ENCODE data around the gene PIPOX.

PIPOX gene

GRCh38 chr17:29062215-29062614, 19.3 kb downstream of the PIPOX start:
- no peak overlapping the region for H3K9ac ChIP-seq (ENCODE audit: low read length in 2 of 2)
- H3K36me3 ChIP-seq (ENCODE audit: control insufficient read depth in 2 of 2, insufficient read depth in 2 of 2, low read length in 2 of 2), result no peaks in the 10 kb centered on the region
- peaks cover 7 to 9% of the 10 kb centered on the region in 2 donors for H3K27me3 ChIP-seq (ENCODE audit: control insufficient read depth in 1 of 2, insufficient read depth in 2 of 2, low read length in 2 of 2)
- peaks cover 9% of the 10 kb centered on the region for H3K4me1 ChIP-seq (ENCODE audit: control insufficient read depth, insufficient read depth, low read length)
- no peak overlapping the region for H3K27ac ChIP-seq (ENCODE audit: low read length)
- H3K9me3 ChIP-seq (ENCODE audit: control insufficient read depth in 2 of 2, low read length in 2 of 2), result no peaks in the 10 kb centered on the region
- no peak overlapping the region for H3K4me3 ChIP-seq (ENCODE audit: low read length in 2 of 2)

DNA sequence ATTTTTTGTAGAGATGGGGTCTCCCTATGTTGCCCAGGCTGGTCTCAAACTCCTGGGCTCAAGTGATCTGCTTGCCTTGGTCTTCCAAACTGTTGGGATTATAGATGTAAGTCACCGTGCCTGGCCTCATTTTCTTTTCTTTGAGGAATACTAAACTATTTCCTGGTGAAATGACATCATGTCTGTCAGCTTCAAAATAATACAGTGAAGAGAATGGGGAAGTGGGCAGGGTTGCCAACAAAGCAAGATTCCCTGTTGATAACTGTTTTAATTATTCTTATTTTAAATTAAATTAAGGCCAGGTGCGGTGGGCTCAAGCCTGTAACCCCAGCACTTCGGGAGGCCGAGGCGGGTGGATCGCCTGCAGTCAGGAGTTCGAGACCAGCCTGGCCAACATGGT, 21.1 kb downstream of the PIPOX start:
- Histone ChIP-seq H3K9ac (ENCODE audit: low read length in 2 of 2) (no peak overlapping the region), H3K4me3 (ENCODE audit: low read length in 2 of 2) (no peak overlapping the region), H3K36me3 (ENCODE audit: control insufficient read depth in 2 of 2, insufficient read depth in 2 of 2, low read length in 2 of 2) (no peaks in the 10 kb centered on the region), H3K9me3 (ENCODE audit: control insufficient read depth in 2 of 2, low read length in 2 of 2) (no peaks in the 10 kb centered on the region), H3K4me1 (ENCODE audit: control insufficient read depth, insufficient read depth, low read length) (peaks cover 9% of the 10 kb centered on the region), H3K27me3 (ENCODE audit: control insufficient read depth in 1 of 2, insufficient read depth in 2 of 2, low read length in 2 of 2) (peaks cover 7 to 10% of the 10 kb centered on the region in 2 donors), H3K27ac (ENCODE audit: low read length) (no peak overlapping the region)

GRCh38 chr17:29066047-29066446, 23.1 kb downstream of the PIPOX start:
- Histone ChIP-seq H3K27me3 (ENCODE audit: control insufficient read depth in 1 of 2, insufficient read depth in 2 of 2, low read length in 2 of 2) (peaks cover 7 to 10% of the 10 kb centered on the region in 2 donors), H3K27ac (ENCODE audit: low read length) (no peak overlapping the region), H3K9me3 (ENCODE audit: control insufficient read depth in 2 of 2, low read length in 2 of 2) (no peaks in the 10 kb centered on the region), H3K4me1 (ENCODE audit: control insufficient read depth, insufficient read depth, low read length) (peaks cover 5% of the 10 kb centered on the region), H3K4me3 (ENCODE audit: low read length in 2 of 2) (no peak overlapping the region), H3K36me3 (ENCODE audit: control insufficient read depth in 2 of 2, insufficient read depth in 2 of 2, low read length in 2 of 2) (no peaks in the 10 kb centered on the region), H3K9ac (ENCODE audit: low read length in 2 of 2) (no peak overlapping the region)

- H3K9me3 ChIP-seq (ENCODE audit: control insufficient read depth in 2 of 2, low read length in 2 of 2), result no peaks in the 10 kb centered on the region
- H3K36me3 ChIP-seq (ENCODE audit: control insufficient read depth in 2 of 2, insufficient read depth in 2 of 2, low read length in 2 of 2), result no peaks in the 10 kb centered on the region
- H3K27me3 ChIP-seq (ENCODE audit: control insufficient read depth in 1 of 2, insufficient read depth in 2 of 2, low read length in 2 of 2), result peaks cover 7 to 10% of the 10 kb centered on the region in 2 donors
- no peak overlapping the region for H3K9ac ChIP-seq (ENCODE audit: low read length in 2 of 2)
- no peak overlapping the region for H3K4me3 ChIP-seq (ENCODE audit: low read length in 2 of 2)
- peaks cover 3% of the 10 kb centered on the region for H3K4me1 ChIP-seq (ENCODE audit: control insufficient read depth, insufficient read depth, low read length)
- no peak overlapping the region for H3K27ac ChIP-seq (ENCODE audit: low read length)
Observed at GRCh38 chr17:29066606-29067005, 23.7 kb downstream of the PIPOX start.

DNA sequence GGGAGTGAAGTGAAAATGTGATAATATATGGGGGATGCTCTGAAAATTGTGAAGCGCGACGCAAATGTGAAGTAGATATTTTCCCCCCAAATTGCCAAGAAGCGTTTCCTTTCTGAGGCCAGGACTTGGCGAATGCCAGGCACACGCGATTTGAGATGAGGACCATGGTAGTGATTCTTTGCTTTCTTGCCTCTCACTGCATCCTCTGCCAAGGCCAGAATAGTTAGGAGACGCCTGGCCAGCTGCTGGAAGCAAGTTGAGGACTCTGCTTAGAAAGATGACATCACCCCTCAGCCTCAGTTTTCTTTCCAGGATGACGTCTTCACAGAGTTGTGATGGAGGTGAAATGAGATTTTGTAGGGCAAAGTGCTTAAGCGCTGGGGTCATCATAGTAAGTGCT, 25.9 kb downstream of the PIPOX start:
- Histone ChIP-seq H3K9ac (ENCODE audit: low read length in 2 of 2) (no peak overlapping the region), H3K4me1 (ENCODE audit: control insufficient read depth, insufficient read depth, low read length) (peaks cover 3% of the 10 kb centered on the region), H3K4me3 (ENCODE audit: low read length in 2 of 2) (no peak overlapping the region), H3K27ac (ENCODE audit: low read length) (no peak overlapping the region), H3K9me3 (ENCODE audit: control insufficient read depth in 2 of 2, low read length in 2 of 2) (no peaks in the 10 kb centered on the region), H3K27me3 (ENCODE audit: control insufficient read depth in 1 of 2, insufficient read depth in 2 of 2, low read length in 2 of 2) (peaks cover 7 to 10% of the 10 kb centered on the region in 2 donors), H3K36me3 (ENCODE audit: control insufficient read depth in 2 of 2, insufficient read depth in 2 of 2, low read length in 2 of 2) (no peaks in the 10 kb centered on the region)

GRCh38 chr17:29069526-29070041, 26.6 kb downstream of the PIPOX start:
- Histone ChIP-seq H3K27ac (ENCODE audit: low read length) (no peak overlapping the region), H3K9ac (ENCODE audit: low read length in 2 of 2) (no peak overlapping the region), H3K4me3 (ENCODE audit: low read length in 2 of 2) (no peak overlapping the region), H3K27me3 (ENCODE audit: control insufficient read depth in 1 of 2, insufficient read depth in 2 of 2, low read length in 2 of 2) (peaks cover 7 to 8% of the 10 kb centered on the region in 2 donors), H3K36me3 (ENCODE audit: control insufficient read depth in 2 of 2, insufficient read depth in 2 of 2, low read length in 2 of 2) (peaks cover 0 to 1% of the 10 kb centered on the region in 2 donors), H3K4me1 (ENCODE audit: control insufficient read depth, insufficient read depth, low read length) (peaks cover 3% of the 10 kb centered on the region), H3K9me3 (ENCODE audit: control insufficient read depth in 2 of 2, low read length in 2 of 2) (no peaks in the 10 kb centered on the region)

DNA sequence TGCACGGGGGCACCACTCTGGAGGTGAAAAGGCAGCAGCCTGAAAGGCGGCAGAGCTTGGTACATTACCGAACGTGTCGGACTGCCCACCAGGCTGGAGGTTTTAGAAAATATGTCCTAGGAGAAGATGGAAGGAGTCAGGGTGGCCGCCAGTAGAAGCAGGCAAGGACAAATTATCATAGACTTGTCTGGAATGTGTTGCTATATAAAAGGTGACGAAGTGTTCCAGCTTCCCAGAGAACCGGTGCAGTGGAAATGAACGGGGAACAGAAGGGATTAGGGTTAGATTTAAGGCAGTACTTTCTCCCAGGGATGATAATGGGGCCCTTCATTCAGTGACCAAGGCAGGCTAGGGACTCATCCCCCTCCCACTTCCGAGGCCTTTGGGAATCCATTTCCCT, 27.4 kb downstream of the PIPOX start:
- Histone ChIP-seq H3K9me3 (ENCODE audit: control insufficient read depth in 2 of 2, low read length in 2 of 2) (no peaks in the 10 kb centered on the region), H3K4me3 (ENCODE audit: low read length in 2 of 2) (no peak overlapping the region), H3K9ac (ENCODE audit: low read length in 2 of 2) (no peak overlapping the region), H3K27ac (ENCODE audit: low read length) (no peak overlapping the region), H3K4me1 (ENCODE audit: control insufficient read depth, insufficient read depth, low read length) (peaks cover 3% of the 10 kb centered on the region), H3K27me3 (ENCODE audit: control insufficient read depth in 1 of 2, insufficient read depth in 2 of 2, low read length in 2 of 2) (peaks cover 5 to 6% of the 10 kb centered on the region in 2 donors), H3K36me3 (ENCODE audit: control insufficient read depth in 2 of 2, insufficient read depth in 2 of 2, low read length in 2 of 2) (peaks cover 0 to 4% of the 10 kb centered on the region in 2 donors)

DNA sequence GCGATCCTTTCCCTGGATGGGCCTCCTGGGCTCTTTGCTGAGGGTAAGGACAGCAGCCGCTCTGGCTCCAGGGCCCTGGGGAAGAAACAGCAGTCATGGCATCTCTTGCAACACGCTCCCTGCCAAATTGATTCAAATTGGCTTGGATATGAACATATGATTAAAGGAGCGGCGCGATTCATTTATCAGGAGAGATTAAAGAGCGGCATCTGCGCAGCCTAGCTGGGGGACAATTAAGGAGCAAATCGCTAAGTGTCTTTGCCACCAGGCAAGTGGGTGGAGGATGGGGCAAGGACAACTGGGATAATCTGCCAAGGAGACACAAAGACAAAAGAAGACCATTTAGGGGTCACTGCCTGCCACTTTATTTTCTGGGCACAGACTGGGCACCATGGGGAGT, 27.8 kb downstream of the PIPOX start:
- H3K4me3 ChIP-seq (ENCODE audit: low read length in 2 of 2), result no peak overlapping the region
- no peaks in the 10 kb centered on the region for H3K9me3 ChIP-seq (ENCODE audit: control insufficient read depth in 2 of 2, low read length in 2 of 2)
- H3K9ac ChIP-seq (ENCODE audit: low read length in 2 of 2), result no peak overlapping the region
- peaks cover 3% of the 10 kb centered on the region for H3K4me1 ChIP-seq (ENCODE audit: control insufficient read depth, insufficient read depth, low read length)
- peaks cover 0 to 4% of the 10 kb centered on the region in 2 donors for H3K36me3 ChIP-seq (ENCODE audit: control insufficient read depth in 2 of 2, insufficient read depth in 2 of 2, low read length in 2 of 2)
- H3K27ac ChIP-seq (ENCODE audit: low read length), result no peak overlapping the region
- peaks cover 3% of the 10 kb centered on the region in 2 donors for H3K27me3 ChIP-seq (ENCODE audit: control insufficient read depth in 1 of 2, insufficient read depth in 2 of 2, low read length in 2 of 2)

GRCh38 chr17:29071303-29071702, 28.4 kb downstream of the PIPOX start:
- H3K9me3 ChIP-seq (ENCODE audit: control insufficient read depth in 2 of 2, low read length in 2 of 2), result no peaks in the 10 kb centered on the region
- peaks cover under 1 to 2% of the 10 kb centered on the region in 2 donors for H3K27me3 ChIP-seq (ENCODE audit: control insufficient read depth in 1 of 2, insufficient read depth in 2 of 2, low read length in 2 of 2)
- H3K4me3 ChIP-seq (ENCODE audit: low read length in 2 of 2), result no peak overlapping the region
- H3K9ac ChIP-seq (ENCODE audit: low read length in 2 of 2), result no peak overlapping the region
- peaks cover 3% of the 10 kb centered on the region for H3K4me1 ChIP-seq (ENCODE audit: control insufficient read depth, insufficient read depth, low read length)
- H3K36me3 ChIP-seq (ENCODE audit: control insufficient read depth in 2 of 2, insufficient read depth in 2 of 2, low read length in 2 of 2), result peaks cover 0 to 6% of the 10 kb centered on the region in 2 donors
- no peak overlapping the region for H3K27ac ChIP-seq (ENCODE audit: low read length)

DNA sequence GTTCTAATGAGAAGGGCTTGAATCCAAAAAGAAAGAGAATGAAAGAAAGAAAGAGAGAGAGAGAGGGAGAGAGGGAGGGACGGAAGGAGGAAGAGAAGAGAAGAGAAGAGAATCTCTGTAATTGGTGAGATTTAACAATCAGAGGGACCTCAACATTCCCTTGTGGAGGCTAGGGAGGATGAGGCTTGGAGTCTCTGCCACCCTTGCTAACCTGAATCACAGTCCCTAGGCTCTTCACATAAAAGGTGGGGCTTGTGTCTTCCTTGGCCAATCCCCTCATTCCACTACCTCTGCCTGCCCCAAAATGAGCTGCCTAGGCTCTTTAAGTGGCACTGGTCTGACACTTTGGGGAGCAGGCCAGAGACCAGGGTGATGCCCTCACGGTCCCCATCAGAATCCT, 30.1 kb downstream of the PIPOX start:
- Histone ChIP-seq H3K4me1 (ENCODE audit: control insufficient read depth, insufficient read depth, low read length) (peaks cover 3% of the 10 kb centered on the region), H3K36me3 (ENCODE audit: control insufficient read depth in 2 of 2, insufficient read depth in 2 of 2, low read length in 2 of 2) (peaks cover 0 to 15% of the 10 kb centered on the region in 2 donors)

DNA sequence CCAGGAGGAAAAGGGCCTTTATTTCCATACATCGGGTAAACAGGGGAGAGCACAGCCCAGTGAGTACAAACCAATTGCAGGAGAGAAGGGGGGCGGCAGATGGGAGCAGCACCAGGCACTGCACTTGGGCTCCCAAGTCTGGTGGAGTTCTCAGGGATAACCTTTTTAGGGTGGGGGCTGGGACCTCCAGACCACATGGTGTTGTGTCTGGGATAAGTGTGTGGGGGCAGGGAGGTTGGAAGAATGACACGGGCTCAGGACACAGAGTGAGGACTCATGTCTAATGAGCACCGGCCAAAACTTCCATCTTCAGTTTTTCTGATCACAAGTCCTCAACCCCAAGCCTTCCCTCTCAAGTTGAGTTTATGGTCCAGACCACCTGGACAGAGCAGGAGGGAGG, 30.6 kb downstream of the PIPOX start:
- H3K27me3 ChIP-seq (ENCODE audit: control insufficient read depth in 1 of 2, insufficient read depth in 2 of 2, low read length in 2 of 2), result no peaks in the 10 kb centered on the region
- no peak overlapping the region for H3K4me3 ChIP-seq (ENCODE audit: low read length in 2 of 2)
- no peaks in the 10 kb centered on the region for H3K9me3 ChIP-seq (ENCODE audit: control insufficient read depth in 2 of 2, low read length in 2 of 2)
- peaks cover 0 to 17% of the 10 kb centered on the region in 2 donors for H3K36me3 ChIP-seq (ENCODE audit: control insufficient read depth in 2 of 2, insufficient read depth in 2 of 2, low read length in 2 of 2)
- H3K4me1 ChIP-seq (ENCODE audit: control insufficient read depth, insufficient read depth, low read length), result peaks cover 3% of the 10 kb centered on the region
- no peak overlapping the region for H3K9ac ChIP-seq (ENCODE audit: low read length in 2 of 2)
- no peak overlapping the region for H3K27ac ChIP-seq (ENCODE audit: low read length)

More for the DNA sequence above, 30.1 kb downstream of the PIPOX start:
- Histone ChIP-seq H3K4me3 (ENCODE audit: low read length in 2 of 2) (no peak overlapping the region), H3K27me3 (ENCODE audit: control insufficient read depth in 1 of 2, insufficient read depth in 2 of 2, low read length in 2 of 2) (no peaks in the 10 kb centered on the region), H3K27ac (ENCODE audit: low read length) (no peak overlapping the region), H3K9ac (ENCODE audit: low read length in 2 of 2) (no peak overlapping the region), H3K9me3 (ENCODE audit: control insufficient read depth in 2 of 2, low read length in 2 of 2) (no peaks in the 10 kb centered on the region)

All from stomach smooth muscle (tissue), 2 donors.